SK-N-MC (cell line): ENCODE data around the gene MEF2D.

Experiments used
- DNase-seq: peaks from one replicate; pipeline ENCODE4 v3.0.0-alpha.2; 2011; ENCODE audit warnings: low read depth, low spot score
- H3K27ac ChIP-seq: fragments of 200-600 bp; sonication (generic); 2 replicates; pipeline ENCODE4 v1.5.1; 2016; ENCODE audit warnings: mixed run types
- H3K36me3 ChIP-seq: fragments of 200-600 bp; sonication (generic); 2 replicates; pipeline ENCODE4 v1.6.1; 2017; ENCODE audit warnings: antibody characterized with exemption, low read length, mixed read lengths; ENCODE audit not compliant: insufficient read depth
- H3K4me3 ChIP-seq: fragments of 200-600 bp; sonication (generic); 2 replicates; pipeline ENCODE4 v1.5.1; 2016
- H3K9ac ChIP-seq: fragments of 200-600 bp; sonication (generic); 2 replicates; pipeline ENCODE4 v1.8.0; 2017; ENCODE audit warnings: mixed run types, mixed read lengths; ENCODE audit not compliant: insufficient read length
- H3K9me3 ChIP-seq: fragments of 200-600 bp; sonication (generic); 2 replicates; pipeline ENCODE4 v1.6.1; 2017; ENCODE audit warnings: low read depth, mild to moderate bottlenecking, antibody characterized with exemption, low read length, moderate library complexity, mixed read lengths
- EZH2 ChIP-seq: fragments of 200-600 bp; sonication (generic); IDR thresholded peaks from one replicate; pipeline ENCODE4 v1.6.1; 2017; ENCODE audit warnings: antibody characterized with exemption
- FOXP2 ChIP-seq: optimal IDR thresholded peaks from 2 replicates; pipeline ENCODE3; 2011; ENCODE audit warnings: mild to moderate bottlenecking, moderate library complexity; ENCODE audit not compliant: insufficient read depth; ENCODE audit errors: extremely low read length, control extremely low read depth
- POLR2AphosphoS5 ChIP-seq: IDR thresholded peaks from 2 replicates; pipeline ENCODE4 v1.6.1; 2012; ENCODE audit warnings: mild to moderate bottlenecking, low read depth, low read length, borderline replicate concordance

The MEF2D gene

GRCh38 chr1:156436141-156437036 is 64.2 kb downstream of the MEF2D start:
- peak; percentile 87 for TF ChIP-seq EZH2
- no peak for TF ChIP-seq FOXP2
- TF ChIP-seq POLR2AphosphoS5, result no peak
- no peaks in the 10 kb centered on the region for H3K36me3 ChIP-seq
- no peaks in the 10 kb centered on the region for H3K9me3 ChIP-seq
- DNase-seq, result no peak
- peak overlapping the region; percentile 52 for H3K4me3 ChIP-seq
- no peak overlapping the region for H3K9ac ChIP-seq
- no peak overlapping the region for H3K27ac ChIP-seq

GRCh38 chr1:156435545-156436140 is 64.9 kb downstream of the MEF2D start:
- Histone ChIP-seq H3K9ac (no peak overlapping the region), H3K4me3 (peak overlapping the region; percentile 52), H3K27ac (no peak overlapping the region), H3K36me3 (no peaks in the 10 kb centered on the region), H3K9me3 (no peaks in the 10 kb centered on the region)
- DNase-seq, result no peak
- TF ChIP-seq EZH2, result peak; percentile 73
- no peak for TF ChIP-seq FOXP2
- TF ChIP-seq POLR2AphosphoS5, result no peak

GRCh38 chr1:156434989-156435544 is 65.5 kb downstream of the MEF2D start:
- Histone ChIP-seq H3K36me3 (no peaks in the 10 kb centered on the region), H3K9me3 (no peaks in the 10 kb centered on the region), H3K27ac (no peak overlapping the region), H3K4me3 (no peak overlapping the region), H3K9ac (no peak overlapping the region)
- no peak for TF ChIP-seq POLR2AphosphoS5
- TF ChIP-seq EZH2, result no peak
- no peak for TF ChIP-seq FOXP2
- no peak for DNase-seq

GRCh38 chr1:156433602-156434001 is 67.0 kb downstream of the MEF2D start:
- H3K9ac ChIP-seq, result no peak overlapping the region
- no peaks in the 10 kb centered on the region for H3K36me3 ChIP-seq
- TF ChIP-seq POLR2AphosphoS5 (no peak), FOXP2 (no peak), EZH2 (no peak)
- no peak for DNase-seq
- no peak overlapping the region for H3K4me3 ChIP-seq
- H3K9me3 ChIP-seq, result no peaks in the 10 kb centered on the region
- no peak overlapping the region for H3K27ac ChIP-seq

GRCh38 chr1:156433032-156433431 is 67.5 kb downstream of the MEF2D start:
- no peak for TF ChIP-seq EZH2
- no peak for TF ChIP-seq FOXP2
- no peak for TF ChIP-seq POLR2AphosphoS5
- Histone ChIP-seq H3K9ac (no peak overlapping the region), H3K4me3 (no peak overlapping the region), H3K27ac (no peak overlapping the region), H3K36me3 (no peaks in the 10 kb centered on the region), H3K9me3 (no peaks in the 10 kb centered on the region)
- DNase-seq, result no peak

- Histone ChIP-seq H3K36me3 (no peaks in the 10 kb centered on the region), H3K9ac (no peak overlapping the region), H3K4me3 (no peak overlapping the region), H3K9me3 (no peaks in the 10 kb centered on the region), H3K27ac (no peak overlapping the region)
- TF ChIP-seq POLR2AphosphoS5 (no peak), FOXP2 (no peak), EZH2 (no peak)
- DNase-seq, result no peak
Observed at GRCh38 chr1:156432669-156433018, 67.9 kb downstream of the MEF2D start.

- Histone ChIP-seq H3K27ac (no peak overlapping the region), H3K4me3 (no peak overlapping the region), H3K9ac (no peak overlapping the region), H3K9me3 (no peaks in the 10 kb centered on the region), H3K36me3 (no peaks in the 10 kb centered on the region)
- TF ChIP-seq EZH2, result no peak
- no peak for TF ChIP-seq FOXP2
- no peak for TF ChIP-seq POLR2AphosphoS5
- no peak for DNase-seq
Observed at GRCh38 chr1:156431769-156432668, 68.6 kb downstream of the MEF2D start.
